ENCODE data around the gene SRRM2.

DNA sequence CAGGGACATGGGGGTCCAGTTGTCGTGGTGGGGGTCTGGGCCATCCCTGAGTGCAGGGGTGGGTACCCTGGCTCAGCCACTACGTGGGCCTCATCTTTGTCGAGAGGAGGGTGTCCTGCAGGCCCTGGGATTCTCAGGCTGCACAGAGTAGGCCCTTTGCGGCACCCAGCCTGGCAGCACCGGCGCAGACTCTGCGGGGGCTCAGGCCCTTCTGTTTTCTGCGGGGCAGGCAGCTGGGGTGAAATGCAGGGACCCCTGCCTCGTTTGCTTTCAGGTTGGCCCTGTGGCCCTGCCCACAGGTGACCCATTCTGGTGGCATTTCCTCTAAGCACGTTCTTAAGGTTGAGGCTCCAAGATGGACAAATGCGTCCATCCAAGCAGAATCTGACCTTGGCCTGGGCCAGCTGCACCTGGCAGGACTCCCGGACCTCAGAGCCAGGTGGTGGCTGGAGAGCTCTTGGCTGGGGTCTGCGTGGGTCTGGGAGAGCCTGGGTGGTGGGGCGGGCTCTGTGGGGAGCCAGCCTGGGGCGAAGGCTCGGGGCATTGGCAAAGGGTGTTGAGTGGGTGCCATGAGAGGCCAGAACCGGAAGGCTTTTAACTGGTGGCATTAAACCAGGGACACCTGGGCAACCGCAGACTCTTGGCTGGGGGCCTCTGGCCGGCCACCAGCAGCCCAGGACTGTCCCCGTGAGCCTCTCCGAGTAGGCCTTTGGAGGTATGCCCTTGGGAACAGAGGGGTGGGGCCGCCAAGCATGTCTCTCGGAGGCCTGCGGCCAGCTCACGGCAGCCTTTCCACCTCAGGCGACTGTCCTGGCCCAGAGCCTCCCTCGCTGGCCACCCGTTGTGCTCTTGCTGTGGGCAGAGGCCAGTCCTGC, 49.3 kb upstream of the SRRM2 start:
- TF ChIP-seq, protein P1, sequence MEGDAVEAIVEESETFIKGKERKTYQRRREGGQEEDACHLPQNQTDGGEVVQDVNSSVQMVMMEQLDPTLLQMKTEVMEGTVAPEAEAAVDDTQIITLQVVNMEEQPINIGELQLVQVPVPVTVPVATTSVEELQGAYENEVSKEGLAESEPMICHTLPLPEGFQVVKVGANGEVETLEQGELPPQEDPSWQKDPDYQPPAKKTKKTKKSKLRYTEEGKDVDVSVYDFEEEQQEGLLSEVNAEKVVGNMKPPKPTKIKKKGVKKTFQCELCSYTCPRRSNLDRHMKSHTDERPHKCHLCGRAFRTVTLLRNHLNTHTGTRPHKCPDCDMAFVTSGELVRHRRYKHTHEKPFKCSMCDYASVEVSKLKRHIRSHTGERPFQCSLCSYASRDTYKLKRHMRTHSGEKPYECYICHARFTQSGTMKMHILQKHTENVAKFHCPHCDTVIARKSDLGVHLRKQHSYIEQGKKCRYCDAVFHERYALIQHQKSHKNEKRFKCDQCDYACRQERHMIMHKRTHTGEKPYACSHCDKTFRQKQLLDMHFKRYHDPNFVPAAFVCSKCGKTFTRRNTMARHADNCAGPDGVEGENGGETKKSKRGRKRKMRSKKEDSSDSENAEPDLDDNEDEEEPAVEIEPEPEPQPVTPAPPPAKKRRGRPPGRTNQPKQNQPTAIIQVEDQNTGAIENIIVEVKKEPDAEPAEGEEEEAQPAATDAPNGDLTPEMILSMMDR (conservative IDR thresholded peaks at IDR 0.05; ENCODE audit: low read length), result no peak
- TF ChIP-seq EZH2phosphoT487 (IDR thresholded peaks at IDR 0.05; ENCODE audit: borderline replicate concordance), result no peak
